HG02759 (cell line): ENCODE measurements around the gene HOOK1.
"Not testable (repeated sequence)": the region's sequence is repeated elsewhere in the genome, so short reads cannot be mapped to it uniquely, and the experiment has no call there.

ENCODE experiments used
- ATAC-seq: cut with Tn5 transposase; IDR thresholded peaks from one replicate; pipeline ENCODE4 v1.9.1; 2021; ENCODE audit warnings: mild to moderate bottlenecking, moderate library complexity; ENCODE audit not compliant: unreplicated experiment

Gene HOOK1

DNA sequence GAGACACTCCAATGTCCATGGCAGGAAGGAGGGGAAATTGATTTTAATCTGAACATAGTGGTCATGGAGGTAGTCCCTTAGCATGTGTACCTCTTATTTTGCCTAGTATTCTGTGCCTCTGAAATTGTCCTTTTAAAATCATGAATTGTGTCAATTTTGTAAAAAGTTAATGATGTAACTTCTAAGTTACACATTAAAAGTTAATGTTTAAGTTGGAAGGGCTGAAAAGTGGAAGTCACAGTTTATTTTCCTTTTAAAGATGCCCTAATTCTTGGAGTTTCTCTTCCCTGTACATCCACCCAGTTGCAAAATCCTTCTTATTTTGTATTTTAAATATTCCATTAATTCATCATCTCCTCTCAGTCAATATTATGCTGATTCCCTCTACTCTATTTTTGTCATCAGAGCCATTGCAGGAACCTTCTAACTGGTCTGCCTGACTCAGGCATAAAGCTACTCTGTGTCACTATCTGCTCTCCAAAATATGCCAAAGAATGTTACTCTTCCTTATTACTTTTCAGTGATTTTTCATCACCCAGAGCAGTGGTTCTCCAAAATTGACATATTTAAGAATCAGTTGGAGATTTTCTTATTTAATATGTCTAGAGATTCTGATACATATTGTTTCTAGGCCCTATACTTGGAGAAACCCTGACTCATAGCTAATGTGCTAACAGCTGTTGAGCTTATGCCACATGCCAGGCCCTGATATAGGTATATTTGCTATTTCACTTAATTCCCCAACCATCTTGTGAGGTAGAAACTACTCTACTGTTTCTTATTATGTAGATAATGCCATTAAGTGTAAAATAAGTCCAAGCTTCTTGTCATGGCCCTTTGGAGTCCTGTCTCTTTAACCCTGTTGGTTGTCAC, 5.1 kb downstream of the HOOK1 start:
- peak; percentile 62 for ATAC-seq

DNA sequence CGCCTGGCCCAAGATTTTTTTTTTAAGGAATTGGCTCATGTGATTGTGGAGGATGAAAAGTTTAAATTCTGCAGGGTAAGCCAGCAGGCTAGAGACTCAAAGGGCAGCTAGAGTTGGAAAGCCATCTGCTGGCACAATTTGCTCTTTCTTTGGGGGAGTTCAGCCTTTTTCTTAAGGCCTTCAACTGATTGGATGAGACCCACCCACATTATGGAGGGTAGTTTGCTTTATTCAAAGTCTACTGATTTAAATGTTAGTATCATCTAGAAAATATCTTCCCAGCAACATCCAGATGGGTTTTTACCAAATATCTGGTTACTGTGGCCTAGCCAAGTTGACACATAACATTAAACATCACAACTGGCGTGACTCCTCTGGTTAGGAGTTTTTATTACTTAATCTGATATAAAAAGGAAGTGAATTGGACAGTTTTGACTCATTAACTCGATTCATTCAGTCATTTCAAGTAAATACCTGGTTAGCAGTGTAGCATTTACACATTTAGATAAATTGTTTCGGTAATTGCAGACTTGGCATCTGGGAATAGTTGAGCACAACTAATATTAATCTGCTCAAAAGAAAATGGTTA, 12.4 kb downstream of the HOOK1 start:
- no peak for ATAC-seq

DNA sequence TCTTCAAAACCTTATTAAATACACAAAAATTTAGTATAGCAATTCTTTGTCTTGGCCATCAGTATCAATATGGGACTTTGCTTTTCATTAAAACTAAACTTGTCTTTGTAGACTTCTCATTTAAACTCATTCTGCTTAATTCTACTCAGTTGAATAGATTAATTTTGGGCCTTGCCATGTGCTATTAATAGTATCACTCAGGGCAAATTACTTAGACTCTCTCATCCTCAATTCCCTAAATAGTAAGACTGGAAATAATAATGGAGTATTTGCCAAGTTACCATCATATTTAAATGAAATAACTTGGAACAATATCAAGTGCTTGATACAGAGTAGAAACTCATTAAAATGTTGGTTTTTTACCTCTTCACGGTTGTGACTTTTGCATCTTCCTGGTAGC, 13.4 kb downstream of the HOOK1 start:
- ATAC-seq, result no peak

DNA sequence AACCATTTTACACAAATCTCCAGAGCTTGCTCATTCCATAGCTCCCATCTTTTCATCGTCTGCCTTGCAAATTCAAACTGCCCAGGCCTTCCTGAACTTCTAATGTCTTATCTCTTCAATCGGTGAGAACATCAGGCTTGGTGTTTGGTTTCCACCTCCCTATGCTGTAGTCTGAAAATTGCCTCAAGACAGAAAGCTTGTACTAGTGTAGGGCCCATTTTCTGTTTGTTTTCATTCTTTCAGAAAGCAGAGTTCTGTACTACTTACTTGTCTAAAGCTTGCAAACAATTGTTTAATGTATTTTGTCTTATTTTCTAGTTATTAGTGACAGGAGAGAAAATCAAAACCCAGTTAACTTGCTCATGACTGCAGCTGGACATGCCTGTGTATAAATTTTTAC, 16.8 kb downstream of the HOOK1 start:
- no peak for ATAC-seq

DNA sequence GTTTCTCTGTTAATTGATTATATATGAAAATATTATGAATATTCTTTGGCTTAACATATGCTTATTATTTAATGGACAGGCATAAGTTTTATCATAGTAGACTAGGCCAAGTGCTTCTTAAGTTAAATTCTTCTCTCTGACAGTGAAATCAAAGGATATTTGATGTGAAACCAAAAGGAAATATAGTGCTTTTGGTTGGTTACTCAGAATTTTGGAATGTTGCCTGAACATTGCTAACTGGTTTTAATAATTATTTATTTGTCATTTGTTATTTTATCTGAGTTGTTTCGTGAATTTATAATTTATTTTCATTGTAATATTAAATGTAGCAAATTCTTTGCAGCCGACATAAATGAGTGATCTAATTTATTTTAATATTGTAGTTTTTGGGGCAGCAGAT, 18.3 kb downstream of the HOOK1 start:
- no peak for ATAC-seq

DNA sequence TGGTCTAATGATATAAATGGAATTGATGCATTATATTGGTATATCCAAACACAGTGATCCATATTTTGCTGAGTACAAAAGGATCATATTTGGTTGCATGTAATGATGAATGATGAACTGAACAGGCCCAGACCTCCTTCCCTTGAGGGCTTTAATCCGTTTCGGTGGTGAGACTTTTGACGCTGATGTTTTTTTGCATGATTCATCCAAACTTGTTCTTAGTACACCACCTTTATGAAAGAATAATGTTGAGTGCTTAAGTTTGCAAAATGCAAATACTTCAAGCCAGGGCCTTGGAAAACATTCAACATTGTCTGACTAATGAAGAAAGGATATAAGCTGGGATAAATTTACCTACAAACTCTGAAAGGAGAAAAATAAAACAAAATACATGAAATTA, 19.2 kb downstream of the HOOK1 start:
- no peak for ATAC-seq

DNA sequence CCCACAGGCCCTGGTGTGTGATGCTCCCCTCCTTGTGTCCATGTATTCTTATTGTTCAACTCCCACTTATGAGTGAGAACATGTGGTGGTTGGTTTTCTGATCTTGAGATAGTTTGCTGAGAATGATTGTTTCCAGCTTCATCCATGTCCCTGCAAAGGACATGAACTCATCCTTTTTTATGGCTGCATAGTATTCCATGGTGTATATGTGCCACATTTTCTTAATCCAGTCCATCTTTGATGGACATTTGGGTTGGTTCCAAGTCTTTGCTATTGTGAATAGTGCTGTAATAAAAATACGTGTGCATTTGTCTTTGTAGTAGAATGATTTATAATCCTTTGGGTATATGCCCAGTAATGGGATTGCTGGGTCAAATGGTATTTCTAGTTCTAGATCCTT, 23.1 kb downstream of the HOOK1 start:
- not testable (repeated sequence) for ATAC-seq

DNA sequence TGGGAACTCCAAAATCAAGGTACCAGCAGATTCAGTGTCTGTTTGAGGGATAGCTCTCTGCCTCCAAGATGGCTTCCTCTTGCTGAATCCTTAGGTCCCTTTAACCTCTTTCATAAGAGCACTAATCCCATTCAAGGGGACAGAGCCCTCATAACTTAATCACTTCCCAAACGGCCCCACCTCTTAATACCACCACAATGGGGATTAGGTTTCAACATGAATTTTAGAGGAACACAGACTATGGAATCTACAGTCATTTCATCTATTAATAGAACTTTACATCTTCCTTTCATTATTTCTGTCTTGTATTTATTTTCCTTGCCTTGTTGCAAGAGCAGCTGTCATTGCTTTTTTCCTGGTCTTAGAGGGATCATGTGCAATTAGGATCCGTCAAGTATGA, 30.3 kb downstream of the HOOK1 start:
- ATAC-seq, result no peak

DNA sequence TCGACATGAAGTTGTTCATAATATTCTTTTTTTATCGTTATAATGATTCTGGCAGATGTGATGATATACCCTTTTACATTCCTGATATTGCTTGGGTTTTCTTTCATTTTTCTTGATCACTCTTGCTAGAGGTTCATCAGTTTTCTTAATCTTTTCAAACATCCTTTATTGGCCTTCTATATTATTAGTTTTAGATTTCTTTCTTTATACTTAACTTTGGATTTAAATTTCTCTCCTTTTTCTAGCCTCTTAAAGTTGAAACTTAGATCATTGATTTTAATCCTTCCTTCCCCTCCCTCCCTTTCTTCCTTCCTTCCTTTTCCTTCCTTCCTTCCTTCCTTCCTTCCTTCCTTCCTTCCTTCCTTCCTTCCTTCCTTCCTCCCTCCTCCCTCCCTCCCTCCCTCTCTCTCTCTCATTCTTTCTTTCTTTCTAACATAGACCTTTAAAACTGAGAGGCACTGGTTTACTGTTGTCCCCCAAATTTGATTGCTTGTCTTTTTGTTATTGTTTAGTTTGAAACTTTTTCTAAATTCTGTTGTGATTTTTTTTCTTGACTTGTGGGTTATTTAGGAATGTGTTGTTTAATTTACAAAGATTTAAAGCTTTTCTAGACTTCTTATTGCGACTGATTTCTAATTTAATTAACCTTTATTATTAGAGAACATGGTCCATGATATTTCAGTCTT, 31.6 kb downstream of the HOOK1 start:
- ATAC-seq, result no peak

DNA sequence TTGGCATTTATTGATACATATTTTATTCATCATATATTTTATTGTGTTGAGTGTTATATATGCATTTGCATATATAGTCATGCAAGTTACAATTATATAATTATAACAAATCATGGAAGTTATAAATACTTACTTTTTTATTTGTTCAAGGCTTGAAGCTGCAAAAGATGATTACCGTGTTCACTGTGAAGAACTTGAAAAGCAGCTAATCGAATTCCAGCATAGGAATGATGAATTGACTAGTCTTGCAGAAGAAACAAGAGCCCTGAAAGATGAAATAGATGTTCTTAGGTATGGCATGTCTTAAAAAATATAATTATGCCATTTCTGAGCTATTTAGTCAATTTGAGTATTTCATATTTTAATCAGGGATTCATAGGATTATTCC, 32.1 kb downstream of the HOOK1 start:
- no peak for ATAC-seq

DNA sequence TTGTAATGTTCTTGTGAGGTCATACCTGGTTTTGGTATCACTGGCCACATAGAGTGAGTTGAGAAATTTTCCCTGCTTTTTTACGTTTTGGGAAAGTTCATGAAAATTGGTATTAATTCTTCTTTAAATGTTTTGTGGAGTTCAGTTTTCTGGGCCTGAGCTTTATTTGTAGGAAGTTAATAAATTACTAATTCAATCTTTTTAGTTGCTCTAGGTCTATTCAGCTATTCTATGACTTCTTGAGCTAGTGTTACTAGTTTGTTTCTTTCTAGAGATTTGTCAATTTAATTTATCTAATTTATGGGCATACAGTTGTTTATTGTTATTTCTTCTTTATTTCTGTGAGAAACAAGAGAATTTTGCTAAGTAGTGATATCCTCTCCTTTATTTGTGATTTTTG, 37.4 kb downstream of the HOOK1 start:
- ATAC-seq, result no peak

DNA sequence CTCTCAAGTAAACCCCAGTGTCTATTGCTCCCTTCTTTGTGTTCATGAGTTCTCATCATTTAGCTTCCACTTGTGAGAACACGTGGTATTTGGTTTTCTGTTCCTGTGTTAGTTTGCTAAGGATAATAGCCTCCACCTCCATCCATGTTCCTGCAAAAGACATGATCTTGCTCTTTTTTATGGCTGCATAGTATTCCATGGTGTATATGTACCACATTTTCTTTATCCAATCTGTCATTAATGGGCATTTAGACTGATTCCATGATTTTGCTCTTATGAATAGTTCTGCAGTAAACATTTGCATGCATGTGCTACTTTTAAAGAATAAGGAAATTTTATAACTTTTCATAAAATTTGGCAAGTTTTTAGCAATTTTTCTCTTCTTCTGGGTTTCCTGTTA, 40.5 kb downstream of the HOOK1 start:
- not testable (repeated sequence) for ATAC-seq

DNA sequence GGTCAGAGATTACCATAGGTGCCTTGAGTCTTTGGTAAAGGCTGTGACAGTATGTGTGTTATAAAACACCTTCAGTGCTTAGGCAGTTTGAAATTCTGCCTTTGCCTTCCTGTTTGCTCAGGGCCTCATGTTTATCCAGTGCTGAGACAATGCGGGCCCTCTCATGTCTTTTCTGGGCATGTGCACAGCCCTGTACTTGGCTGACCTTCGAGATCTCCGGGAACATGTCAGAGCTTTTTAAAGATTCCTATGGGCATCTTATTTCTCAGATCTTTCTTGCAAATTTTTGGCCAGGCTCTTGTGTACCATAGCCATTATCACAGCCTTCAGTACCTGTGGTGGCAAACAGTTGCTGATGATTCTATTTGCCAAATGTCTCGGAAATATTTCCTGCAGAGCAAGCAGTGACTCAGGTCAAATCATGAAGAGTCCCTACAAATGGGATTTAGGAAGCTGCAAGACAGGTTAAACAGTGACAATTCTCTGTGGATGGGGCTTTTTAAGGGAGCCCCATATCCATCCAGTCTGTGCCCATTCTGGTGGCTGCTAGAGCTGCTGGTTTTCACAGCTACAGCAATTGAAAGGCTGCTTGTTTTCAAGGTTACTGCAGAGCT, 42.1 kb downstream of the HOOK1 start:
- ATAC-seq, result no peak

DNA sequence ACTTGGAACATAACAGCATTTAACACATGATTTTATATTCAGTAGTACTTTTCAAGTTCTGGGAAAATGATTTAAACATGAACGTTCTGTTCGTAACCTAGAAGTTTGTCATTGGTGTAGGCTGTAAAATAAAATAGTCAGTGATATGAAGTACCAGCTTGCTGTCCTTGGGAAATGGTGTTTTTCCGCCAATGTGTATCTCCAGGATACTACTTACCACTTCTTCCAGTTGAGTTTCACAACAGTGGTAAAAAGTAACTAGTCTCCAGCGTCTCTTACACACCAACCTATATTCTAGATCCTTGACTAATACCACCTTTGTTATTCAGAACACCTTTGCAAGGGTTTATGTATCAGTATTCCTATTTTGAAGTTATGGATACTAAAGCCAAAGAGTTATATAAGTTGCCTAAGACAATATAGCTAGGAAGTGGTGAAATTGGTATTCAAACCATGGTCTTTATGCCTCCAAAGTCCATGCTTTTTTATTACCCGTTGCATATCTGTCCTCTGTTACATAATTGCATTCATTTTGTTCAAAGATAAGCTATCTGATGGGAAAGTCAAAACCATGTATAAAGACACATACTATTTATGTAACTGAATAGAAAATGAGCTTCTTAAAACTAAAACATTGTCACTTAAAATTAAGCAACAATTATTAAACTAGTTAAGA, 43.1 kb downstream of the HOOK1 start:
- no peak for ATAC-seq

DNA sequence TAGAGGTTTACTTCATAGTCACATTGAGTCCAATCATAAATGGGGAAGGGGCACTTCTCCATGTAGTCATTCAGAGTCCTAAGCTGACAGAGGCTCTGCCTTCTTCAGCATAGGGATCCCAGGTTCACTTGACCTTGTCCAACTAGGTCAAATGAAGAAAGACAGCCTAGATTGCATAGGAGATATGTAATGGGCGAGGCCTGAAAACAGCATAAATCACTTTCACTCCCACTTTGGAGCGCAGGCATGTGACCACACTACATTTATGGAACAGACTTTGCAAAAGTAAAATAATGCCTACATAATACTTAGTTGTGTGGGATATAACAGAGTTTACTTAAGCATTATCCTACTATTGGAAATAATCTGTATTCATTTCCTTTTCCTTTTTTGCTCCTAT, 51.7 kb downstream of the HOOK1 start:
- no peak for ATAC-seq

DNA sequence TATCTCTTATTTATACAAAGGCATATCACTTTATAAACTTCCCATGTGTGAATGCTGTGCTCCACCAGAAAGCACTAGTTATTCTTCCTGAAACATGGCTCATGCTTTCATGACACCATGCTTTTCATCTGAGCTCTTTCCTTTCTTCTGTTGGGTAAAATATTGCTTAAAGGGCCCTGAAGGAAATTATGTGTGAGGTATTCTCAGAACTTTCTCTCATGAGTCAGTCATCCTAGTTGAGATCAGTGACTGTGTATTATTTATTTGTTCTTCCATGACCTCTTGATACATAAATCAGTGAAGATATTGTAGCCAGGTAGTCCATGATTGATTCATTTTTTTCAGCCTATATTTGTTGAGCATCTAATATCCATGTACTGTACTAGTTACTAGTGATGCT, 57.0 kb downstream of the HOOK1 start:
- no peak for ATAC-seq

DNA sequence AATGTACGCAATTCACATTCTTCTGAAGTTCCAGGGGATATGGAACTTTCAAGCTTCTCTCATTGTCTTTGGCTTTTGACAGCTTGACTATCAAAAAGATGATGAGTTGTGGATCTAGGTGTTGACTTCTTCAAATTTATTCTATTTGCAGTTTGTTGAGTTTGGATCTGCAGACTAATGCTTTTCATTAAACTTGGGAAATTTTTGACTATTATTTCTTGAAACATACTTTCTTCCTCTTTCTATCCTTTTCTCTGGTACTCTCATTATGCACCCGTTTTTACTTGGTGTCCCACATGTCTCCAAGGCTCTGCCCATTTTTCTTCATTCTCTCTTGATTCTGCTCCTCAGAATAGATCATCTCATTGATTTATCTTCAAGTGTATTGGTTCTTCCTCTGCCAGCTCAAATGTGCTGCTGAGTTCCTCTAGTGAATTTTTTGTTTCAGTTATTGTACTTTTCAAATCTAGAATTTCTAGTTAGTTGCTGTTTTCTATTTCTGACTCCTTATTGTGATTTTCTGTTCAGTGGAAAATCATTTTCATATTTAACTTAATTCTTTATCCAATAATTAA, 62.4 kb downstream of the HOOK1 start:
- no peak for ATAC-seq

DNA sequence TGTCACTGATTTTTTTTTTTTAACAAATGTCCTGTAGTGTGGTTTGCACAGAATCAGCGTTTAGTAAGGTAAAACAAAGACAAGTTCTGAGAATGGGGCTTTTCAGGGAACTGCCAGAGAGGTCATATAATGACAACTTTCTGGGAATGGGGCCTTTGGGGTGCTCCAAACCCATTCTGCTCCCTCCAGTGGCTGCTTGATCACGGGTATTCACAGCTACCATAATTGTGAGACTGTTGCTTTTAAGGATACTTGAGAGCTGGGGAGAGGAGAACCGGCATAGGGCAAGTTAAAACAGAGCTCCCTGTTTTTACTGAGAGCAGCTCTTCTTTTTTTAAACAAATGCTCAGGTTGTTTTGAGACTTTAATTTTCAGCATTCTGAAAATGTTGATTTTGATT, 63.6 kb downstream of the HOOK1 start:
- no peak for ATAC-seq

DNA sequence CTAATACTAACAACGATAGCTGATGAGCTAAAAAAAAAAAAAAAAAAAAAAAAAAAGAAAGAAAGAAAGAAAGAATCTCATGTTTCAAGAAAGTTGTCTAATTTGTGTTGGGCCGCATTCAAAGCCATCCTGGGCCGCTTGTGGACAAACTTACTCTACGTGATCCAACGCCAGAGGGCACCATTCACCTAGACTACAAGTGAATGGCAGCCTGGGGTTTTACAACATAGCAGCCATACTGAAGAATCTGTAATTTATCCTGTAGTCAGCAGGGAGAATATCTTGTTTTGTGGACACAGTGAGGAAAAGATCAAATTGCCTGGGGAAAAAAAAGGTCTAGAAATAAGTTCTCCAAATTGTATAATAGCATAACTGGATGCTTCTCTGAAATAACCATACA, 64.8 kb downstream of the HOOK1 start:
- peak; percentile 61 for ATAC-seq

DNA sequence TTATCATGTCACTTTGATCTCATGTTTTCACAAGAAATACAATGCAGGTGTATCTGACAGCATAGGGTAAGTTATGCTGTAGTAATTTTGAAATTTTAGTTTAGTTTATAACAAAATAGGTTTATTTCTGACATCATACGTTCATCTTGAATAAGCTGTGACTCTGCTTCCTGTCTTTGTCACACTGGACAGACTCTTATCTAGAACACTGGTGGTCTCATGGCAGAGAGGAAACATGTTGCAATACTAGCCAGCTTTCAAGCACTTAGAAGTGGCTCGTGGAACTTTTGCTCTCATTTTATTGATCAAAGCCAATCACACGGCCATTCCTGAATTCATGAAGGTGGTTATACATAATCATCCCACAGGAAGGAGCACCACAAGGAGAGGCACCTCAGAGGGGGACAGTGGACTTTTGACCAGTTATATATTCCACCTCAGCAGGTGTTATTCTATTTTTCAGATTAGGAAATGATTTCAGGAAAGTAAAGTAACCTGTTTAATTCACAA, 65.3 kb downstream of the HOOK1 start:
- ATAC-seq, result no peak

DNA sequence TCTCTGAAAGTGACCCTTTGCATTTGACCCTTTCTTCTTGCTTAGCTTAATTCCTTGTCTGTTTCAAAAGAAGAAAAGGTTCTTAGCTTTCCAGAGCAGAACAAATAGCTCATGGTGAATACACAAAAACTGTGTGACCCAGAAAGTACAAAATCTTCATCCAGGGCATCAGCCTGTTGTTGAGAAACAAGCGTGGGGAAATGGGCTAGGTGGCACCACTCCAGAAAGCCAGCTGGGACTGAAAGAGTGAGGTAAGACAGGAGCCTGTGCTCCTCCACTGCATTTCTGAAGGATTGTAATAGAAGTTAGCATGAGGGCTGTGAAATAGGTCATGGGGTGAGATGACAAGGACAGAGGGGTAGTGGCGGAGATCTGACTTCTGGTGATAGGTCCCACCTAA, 66.0 kb downstream of the HOOK1 start:
- no peak for ATAC-seq
